Measurements from ENCODE around the gene STIM1. TPM values are rescaled to one million over a fixed set of nuclear protein-coding genes. Genes with fewer than 3 reads are reported as not detected.
A peak's percentile ranks its signal among the peaks of the same experiment; 100 is the strongest.

The STIM1 gene
- total and polyA plus RNA-seq, 10 of the 15 experiments (the other 5 are each of a cell fraction or from before 2014, with no cell fraction given) = 8.6 to 57.7 (median 29.3) TPM

GRCh38 chr11:3865388-3866193, 10.1 kb downstream of the STIM1 start:
- peak overlapping the region; percentile 3; the same call in 1 of the 2 replicates for H2AFZ ChIP-seq (ENCODE audit: control insufficient read depth, low read depth, low read length)
- no peak for FAIRE-seq
- no peaks in the 10 kb centered on the region for H3K36me3 ChIP-seq (ENCODE audit: control insufficient read depth in 2 of 2, insufficient read depth in 2 of 2, low read length in 1 of 2)
- WGBS (ENCODE audit: insufficient coverage, insufficient replicate concordance, low lambda C conversion rate, missing lambda C conversion rate) = 36% methylated on average over 3 of the region's 3 CpGs
- no peaks in the 10 kb centered on the region for H4K20me1 ChIP-seq (ENCODE audit: control insufficient read depth, insufficient read depth)
- CTCF ChIA-PET = interaction anchor here (1.3 to 39.6 kb wide), 6 partner anchors 1 to 208 kb away, joined by 3 to 1047 read pairs (median 8); partner anchors contain the start of genes RHOG and STIM1
- H3K27me3 ChIP-seq (replicated peaks in 1 of 2; ENCODE audit: control insufficient read depth in 2 of 2, insufficient read depth in 2 of 2, low read length in 1 of 2) = no peaks in the 10 kb centered on the region
- no TSS peak for BruUV-seq (replicated peaks)
- SMC1A ChIA-PET (ENCODE audit: uncharacterized antibody, unreplicated experiment) = interaction anchor here (1.0 to 23.8 kb wide), 8 partner anchors 8 to 207 kb away, joined by 3 to 633 read pairs (median 12); partner anchors contain the start of gene STIM1
- no peak for DNase-seq (ENCODE audit: low read depth, low spot score)
- H3K4me1 ChIP-seq (ENCODE audit: control insufficient read depth, insufficient read depth, low read length) = peaks cover 67% of the 10 kb centered on the region
- peak overlapping the region; percentile 56 for H3K9ac ChIP-seq (ENCODE audit: control insufficient read depth, insufficient read depth, low read length)
- peak; percentile 40 for ATAC-seq
- H3K9me3 ChIP-seq (replicated peaks; ENCODE audit: control insufficient read depth, insufficient read depth, low read length) = no peaks in the 10 kb centered on the region
- peak overlapping the region; percentile 82 for H3K27ac ChIP-seq (ENCODE audit: control insufficient read depth, insufficient read depth)
- in situ Hi-C loops (cut with MboI) = loop anchor here (25.0 kb wide), 2 partner anchors 1472 to 1822 kb away; partner anchors contain the start of genes OR51B5, TRIM22 and TRIM5
- POLR2A ChIA-PET = interaction anchor here (0.6 to 18.1 kb wide), 14 partner anchors 8 to 521 kb away, joined by 3 to 405 read pairs (median 6); partner anchors contain the start of gene STIM1
- peak overlapping the region; percentile 47 for H3K4me3 ChIP-seq
- RAD21 ChIA-PET (ENCODE audit: unreplicated experiment) = interaction anchor here (0.7 to 7.0 kb wide), 15 partner anchors 8 to 87 kb away, joined by 3 to 114 read pairs (median 4); partner anchors contain the start of genes RHOG and STIM1
- H3K79me2 ChIP-seq (ENCODE audit: control insufficient read depth, insufficient read depth, low read length) = peaks cover 97% of the 10 kb centered on the region
- peak overlapping the region; percentile 86 for H3K4me2 ChIP-seq (ENCODE audit: control insufficient read depth, insufficient read depth)
- intact Hi-C loops (cut with micrococcal nuclease; ENCODE audit: unreplicated experiment) = no loop called here
- TF ChIP-seq, protein P1, sequence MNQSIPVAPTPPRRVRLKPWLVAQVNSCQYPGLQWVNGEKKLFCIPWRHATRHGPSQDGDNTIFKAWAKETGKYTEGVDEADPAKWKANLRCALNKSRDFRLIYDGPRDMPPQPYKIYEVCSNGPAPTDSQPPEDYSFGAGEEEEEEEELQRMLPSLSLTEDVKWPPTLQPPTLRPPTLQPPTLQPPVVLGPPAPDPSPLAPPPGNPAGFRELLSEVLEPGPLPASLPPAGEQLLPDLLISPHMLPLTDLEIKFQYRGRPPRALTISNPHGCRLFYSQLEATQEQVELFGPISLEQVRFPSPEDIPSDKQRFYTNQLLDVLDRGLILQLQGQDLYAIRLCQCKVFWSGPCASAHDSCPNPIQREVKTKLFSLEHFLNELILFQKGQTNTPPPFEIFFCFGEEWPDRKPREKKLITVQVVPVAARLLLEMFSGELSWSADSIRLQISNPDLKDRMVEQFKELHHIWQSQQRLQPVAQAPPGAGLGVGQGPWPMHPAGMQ (IDR thresholded peaks at IDR 0.05; ENCODE audit: borderline replicate concordance) = no peak
- TF ChIP-seq POLR2AphosphoS2 (IDR thresholded peaks at IDR 0.05; ENCODE audit: low read depth, low read length) (no peak), NR2C2 (IDR thresholded peaks at IDR 0.05; ENCODE audit: borderline replicate concordance, control insufficient read depth, insufficient read length, low read depth) (no peak), TAF1 (IDR thresholded peaks at IDR 0.05; ENCODE audit: borderline replicate concordance, low read depth, low read length) (no peak), ZNF622 (IDR thresholded peaks at IDR 0.05) (no peak), USF2 (IDR thresholded peaks at IDR 0.05; ENCODE audit: borderline replicate concordance, low read depth, low read length) (no peak), ATF7 (IDR thresholded peaks at IDR 0.05; ENCODE audit: low read depth) (no peak), FOXK2 (IDR thresholded peaks at IDR 0.05) (no peak), NR2F1 (conservative IDR thresholded peaks at IDR 0.05) (no peak), HDGF (IDR thresholded peaks at IDR 0.05) (no peak), GATAD2B (conservative IDR thresholded peaks at IDR 0.05; ENCODE audit: low read depth) (no peak), BHLHE40 (IDR thresholded peaks at IDR 0.05; ENCODE audit: borderline replicate concordance in 1 of 2, low read depth in 2 of 2, low read length in 1 of 2) (no peak), HDAC6 (IDR thresholded peaks at IDR 0.05; ENCODE audit: unreplicated experiment) (no peak), RCOR1 (conservative IDR thresholded peaks at IDR 0.05; ENCODE audit: low read depth, low read length) (no peak), ZNF384 (IDR thresholded peaks at IDR 0.05; ENCODE audit: borderline replicate concordance, low read depth, low read length) (no peak), LARP7 (IDR thresholded peaks at IDR 0.05) (no peak), NFXL1 (IDR thresholded peaks at IDR 0.05; ENCODE audit: borderline replicate concordance) (no peak), SPI1 (IDR thresholded peaks at IDR 0.05; ENCODE audit: borderline replicate concordance, insufficient read depth, low read depth, low read length) (peak; percentile 37; the same call in 1 of the 2 replicates), MYC (IDR thresholded peaks at IDR 0.05; ENCODE audit: insufficient read depth, insufficient read length, insufficient replicate concordance, low read length, severe bottlenecking) (no peak)
- TF ChIP-seq, protein P2, sequence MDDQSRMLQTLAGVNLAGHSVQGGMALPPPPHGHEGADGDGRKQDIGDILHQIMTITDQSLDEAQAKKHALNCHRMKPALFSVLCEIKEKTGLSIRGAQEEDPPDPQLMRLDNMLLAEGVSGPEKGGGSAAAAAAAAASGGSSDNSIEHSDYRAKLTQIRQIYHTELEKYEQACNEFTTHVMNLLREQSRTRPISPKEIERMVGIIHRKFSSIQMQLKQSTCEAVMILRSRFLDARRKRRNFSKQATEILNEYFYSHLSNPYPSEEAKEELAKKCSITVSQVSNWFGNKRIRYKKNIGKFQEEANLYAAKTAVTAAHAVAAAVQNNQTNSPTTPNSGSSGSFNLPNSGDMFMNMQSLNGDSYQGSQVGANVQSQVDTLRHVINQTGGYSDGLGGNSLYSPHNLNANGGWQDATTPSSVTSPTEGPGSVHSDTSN (IDR thresholded peaks at IDR 0.05; ENCODE audit: insufficient replicate concordance, low read depth, low read length) = no peak

All from GM12878 (cell line).